HL-60 (cell line): Measurements from ENCODE around the gene CACNA1C.

Experiments used
- DNase-seq, 2 experiments: peaks; one replicate each; pipeline ENCODE4 v3.0.0-alpha.2; 2010 to 2020; ENCODE audit warnings: low read depth in 1 of 2, low spot score in 1 of 2
- H3K27ac ChIP-seq: fragments of 250-450 bp; sonication (Bioruptor Pico); replicated peaks from 2 replicates; pipeline ENCODE4 v1.5.1; 2020; ENCODE audit warnings: mild to moderate bottlenecking, moderate library complexity
- H3K27me3 ChIP-seq: fragments of 250-450 bp; sonication (Bioruptor Pico); 2 replicates; pipeline ENCODE4 v1.5.1; 2021; ENCODE audit warnings: mild to moderate bottlenecking, moderate library complexity; ENCODE audit not compliant: insufficient read depth, poor library complexity, severe bottlenecking
- H3K4me3 ChIP-seq: replicated peaks from 2 replicates; pipeline ENCODE4 v1.5.1; 2011; ENCODE audit warnings: mild to moderate bottlenecking, control low read depth, low read length; ENCODE audit not compliant: insufficient read depth
- GABPA ChIP-seq: IDR thresholded peaks from 2 replicates; pipeline ENCODE4 v1.6.1; 2012; ENCODE audit warnings: low read depth
- POLR2AphosphoS5 ChIP-seq: IDR thresholded peaks from 2 replicates; pipeline ENCODE4 v1.6.1; 2012; ENCODE audit warnings: low read depth
- SPI1 ChIP-seq: IDR thresholded peaks from 2 replicates; pipeline ENCODE4 v1.6.1; 2012; ENCODE audit warnings: low read depth, mild to moderate bottlenecking, borderline replicate concordance
- TF ChIP-seq, protein P1 (sequence below): IDR thresholded peaks from one replicate; pipeline ENCODE4 v1.5.1; 2011; ENCODE audit warnings: low read length, control low read depth, inconsistent platforms; ENCODE audit not compliant: insufficient read depth
- TF ChIP-seq, protein P2 (sequence below): IDR thresholded peaks from 2 replicates; pipeline ENCODE4 v1.6.1; 2012; ENCODE audit warnings: low read depth; ENCODE audit not compliant: insufficient replicate concordance

The CACNA1C gene

DNA sequence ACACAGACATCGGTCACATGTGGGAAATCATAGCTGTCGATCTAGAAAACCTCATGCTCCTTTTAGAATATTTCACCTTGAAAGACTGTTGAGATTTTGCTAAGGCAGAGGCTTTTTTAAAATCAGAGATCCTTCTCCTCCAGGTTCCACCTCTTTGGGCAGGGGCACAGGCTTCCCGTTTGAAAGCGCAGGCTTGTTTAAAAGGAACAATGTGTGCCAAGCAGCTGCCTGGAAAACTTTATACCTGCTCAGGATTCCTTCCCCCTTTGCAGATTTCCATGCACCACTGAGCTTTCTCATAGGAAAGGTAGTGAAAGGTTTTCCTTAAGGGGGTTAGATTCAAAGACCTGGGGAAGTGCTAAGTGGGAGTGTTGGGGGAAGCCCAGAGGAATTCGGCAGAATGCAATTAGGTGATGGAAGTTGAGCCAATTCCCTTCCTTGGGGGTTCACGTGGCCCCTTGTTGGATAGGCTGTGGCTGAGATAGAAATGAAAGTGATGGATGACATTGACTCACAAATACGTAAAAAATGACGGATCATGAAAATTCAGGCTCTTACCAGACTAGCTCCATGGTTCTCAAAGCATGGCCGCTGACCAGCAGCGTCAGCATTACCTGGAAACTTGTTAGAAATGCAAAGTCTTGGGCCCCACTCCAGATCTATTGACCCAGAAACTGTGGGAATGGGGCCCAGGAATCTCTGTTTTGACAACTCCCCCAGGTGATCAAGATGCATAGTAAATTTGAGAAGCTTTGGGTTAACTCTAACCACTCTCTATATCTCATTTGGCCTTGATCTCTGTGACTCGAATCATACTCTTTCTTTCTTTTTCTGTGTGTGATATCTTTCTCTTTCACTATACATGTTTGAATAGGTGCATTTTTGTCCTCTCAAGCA lies 460.6 kb downstream of the CACNA1C start:
- Histone ChIP-seq H3K27me3 (no peaks in the 10 kb centered on the region), H3K27ac (no peak overlapping the region), H3K4me3 (no peak overlapping the region)
- DNase-seq = no peak
- no peak for TF ChIP-seq GABPA
- TF ChIP-seq SPI1 = no peak
- TF ChIP-seq, protein P1, sequence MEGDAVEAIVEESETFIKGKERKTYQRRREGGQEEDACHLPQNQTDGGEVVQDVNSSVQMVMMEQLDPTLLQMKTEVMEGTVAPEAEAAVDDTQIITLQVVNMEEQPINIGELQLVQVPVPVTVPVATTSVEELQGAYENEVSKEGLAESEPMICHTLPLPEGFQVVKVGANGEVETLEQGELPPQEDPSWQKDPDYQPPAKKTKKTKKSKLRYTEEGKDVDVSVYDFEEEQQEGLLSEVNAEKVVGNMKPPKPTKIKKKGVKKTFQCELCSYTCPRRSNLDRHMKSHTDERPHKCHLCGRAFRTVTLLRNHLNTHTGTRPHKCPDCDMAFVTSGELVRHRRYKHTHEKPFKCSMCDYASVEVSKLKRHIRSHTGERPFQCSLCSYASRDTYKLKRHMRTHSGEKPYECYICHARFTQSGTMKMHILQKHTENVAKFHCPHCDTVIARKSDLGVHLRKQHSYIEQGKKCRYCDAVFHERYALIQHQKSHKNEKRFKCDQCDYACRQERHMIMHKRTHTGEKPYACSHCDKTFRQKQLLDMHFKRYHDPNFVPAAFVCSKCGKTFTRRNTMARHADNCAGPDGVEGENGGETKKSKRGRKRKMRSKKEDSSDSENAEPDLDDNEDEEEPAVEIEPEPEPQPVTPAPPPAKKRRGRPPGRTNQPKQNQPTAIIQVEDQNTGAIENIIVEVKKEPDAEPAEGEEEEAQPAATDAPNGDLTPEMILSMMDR = no peak

DNA sequence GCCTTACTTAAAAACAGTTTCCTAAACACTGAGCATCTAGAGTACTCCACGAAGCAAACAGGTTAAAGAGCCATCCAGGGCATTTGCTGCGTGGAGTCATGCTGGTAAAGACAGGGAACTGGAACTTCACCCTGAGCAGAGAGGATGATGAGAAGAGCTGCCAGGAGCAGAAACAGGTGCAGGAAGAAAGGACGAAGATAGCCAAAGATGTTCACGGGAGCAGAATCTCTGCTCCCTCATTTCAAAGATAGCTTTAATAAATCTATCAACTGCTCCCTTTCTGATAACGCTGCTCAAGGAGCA lies 461.2 kb downstream of the CACNA1C start:
- DNase-seq = no peak
- no peak overlapping the region for H3K27ac ChIP-seq
- H3K27me3 ChIP-seq = no peaks in the 10 kb centered on the region
- TF ChIP-seq, protein P1 = no peak
- TF ChIP-seq SPI1 (no peak), POLR2AphosphoS5 (no peak), GABPA (no peak)
- TF ChIP-seq, protein P2, sequence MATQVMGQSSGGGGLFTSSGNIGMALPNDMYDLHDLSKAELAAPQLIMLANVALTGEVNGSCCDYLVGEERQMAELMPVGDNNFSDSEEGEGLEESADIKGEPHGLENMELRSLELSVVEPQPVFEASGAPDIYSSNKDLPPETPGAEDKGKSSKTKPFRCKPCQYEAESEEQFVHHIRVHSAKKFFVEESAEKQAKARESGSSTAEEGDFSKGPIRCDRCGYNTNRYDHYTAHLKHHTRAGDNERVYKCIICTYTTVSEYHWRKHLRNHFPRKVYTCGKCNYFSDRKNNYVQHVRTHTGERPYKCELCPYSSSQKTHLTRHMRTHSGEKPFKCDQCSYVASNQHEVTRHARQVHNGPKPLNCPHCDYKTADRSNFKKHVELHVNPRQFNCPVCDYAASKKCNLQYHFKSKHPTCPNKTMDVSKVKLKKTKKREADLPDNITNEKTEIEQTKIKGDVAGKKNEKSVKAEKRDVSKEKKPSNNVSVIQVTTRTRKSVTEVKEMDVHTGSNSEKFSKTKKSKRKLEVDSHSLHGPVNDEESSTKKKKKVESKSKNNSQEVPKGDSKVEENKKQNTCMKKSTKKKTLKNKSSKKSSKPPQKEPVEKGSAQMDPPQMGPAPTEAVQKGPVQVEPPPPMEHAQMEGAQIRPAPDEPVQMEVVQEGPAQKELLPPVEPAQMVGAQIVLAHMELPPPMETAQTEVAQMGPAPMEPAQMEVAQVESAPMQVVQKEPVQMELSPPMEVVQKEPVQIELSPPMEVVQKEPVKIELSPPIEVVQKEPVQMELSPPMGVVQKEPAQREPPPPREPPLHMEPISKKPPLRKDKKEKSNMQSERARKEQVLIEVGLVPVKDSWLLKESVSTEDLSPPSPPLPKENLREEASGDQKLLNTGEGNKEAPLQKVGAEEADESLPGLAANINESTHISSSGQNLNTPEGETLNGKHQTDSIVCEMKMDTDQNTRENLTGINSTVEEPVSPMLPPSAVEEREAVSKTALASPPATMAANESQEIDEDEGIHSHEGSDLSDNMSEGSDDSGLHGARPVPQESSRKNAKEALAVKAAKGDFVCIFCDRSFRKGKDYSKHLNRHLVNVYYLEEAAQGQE = no peak
- no peak overlapping the region for H3K4me3 ChIP-seq

DNA sequence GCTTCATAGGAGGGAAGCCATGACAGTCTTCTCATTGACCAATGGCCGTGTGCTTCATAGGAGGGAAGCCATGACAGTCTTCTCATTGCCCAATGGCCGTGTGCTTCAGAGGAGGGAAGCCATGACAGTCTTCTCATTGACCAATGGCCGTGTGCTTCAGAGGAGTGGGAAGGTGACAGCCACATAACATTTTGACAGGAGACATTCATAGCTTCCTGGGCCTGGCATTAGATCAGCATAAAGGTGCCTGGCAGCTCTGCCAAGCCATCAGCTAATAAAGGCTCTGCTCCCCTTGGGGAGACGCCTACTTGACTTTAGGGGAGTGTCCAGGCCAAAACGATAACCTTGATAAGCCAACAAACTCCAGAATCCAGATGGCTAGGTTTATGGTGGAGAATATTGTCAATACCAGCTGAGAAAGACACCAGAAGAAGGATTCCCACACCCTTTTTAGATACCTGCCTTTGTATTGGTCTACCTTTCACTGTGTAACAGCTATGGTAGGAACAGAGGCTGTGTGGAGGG lies 468.0 kb downstream of the CACNA1C start:
- Histone ChIP-seq H3K27me3 (no peaks in the 10 kb centered on the region), H3K4me3 (no peak overlapping the region), H3K27ac (no peak overlapping the region)
- TF ChIP-seq SPI1 (no peak), POLR2AphosphoS5 (no peak), GABPA (no peak)
- TF ChIP-seq, protein P1 = no peak
- TF ChIP-seq, protein P2 = no peak
- no peak for DNase-seq
